Mesodermal cell (in vitro differentiated cells): ENCODE results near the gene YIPF5.

Experiments used
- H3K27ac ChIP-seq: 2 replicates; pipeline ENCODE4 v1.7.0; 2013; ENCODE audit warnings: mild to moderate bottlenecking, low read depth, low read length, moderate library complexity; ENCODE audit not compliant: severe bottlenecking
- H3K36me3 ChIP-seq: 2 replicates; pipeline ENCODE4 v1.7.1; 2013; ENCODE audit warnings: mild to moderate bottlenecking, low read length, moderate library complexity; ENCODE audit not compliant: control insufficient read depth, insufficient read depth
- H3K4me1 ChIP-seq: one replicate; pipeline ENCODE4 v1.7.1; 2013; ENCODE audit warnings: mild to moderate bottlenecking, low read length; ENCODE audit not compliant: insufficient read depth, control insufficient read depth, poor library complexity, severe bottlenecking
- H3K4me3 ChIP-seq: 2 replicates; pipeline ENCODE4 v1.7.0; 2013; ENCODE audit warnings: low read length, control low read depth, mild to moderate bottlenecking; ENCODE audit not compliant: insufficient read depth, poor library complexity, severe bottlenecking; ENCODE audit errors: extremely low read depth
- H3K9me3 ChIP-seq: 2 replicates; pipeline ENCODE4 v1.7.1; 2013; ENCODE audit warnings: mild to moderate bottlenecking, low read length, moderate library complexity; ENCODE audit not compliant: control insufficient read depth
- WGBS, 2 experiments: methylation state at CpG; one replicate each; pipeline ENCODE4 v1.1.5; 2013; ENCODE audit warnings: missing lambda C conversion rate in 2 of 2; ENCODE audit not compliant: insufficient coverage in 2 of 2; 5-methylcytosine and 5-hydroxymethylcytosine counted together

Gene YIPF5

DNA sequence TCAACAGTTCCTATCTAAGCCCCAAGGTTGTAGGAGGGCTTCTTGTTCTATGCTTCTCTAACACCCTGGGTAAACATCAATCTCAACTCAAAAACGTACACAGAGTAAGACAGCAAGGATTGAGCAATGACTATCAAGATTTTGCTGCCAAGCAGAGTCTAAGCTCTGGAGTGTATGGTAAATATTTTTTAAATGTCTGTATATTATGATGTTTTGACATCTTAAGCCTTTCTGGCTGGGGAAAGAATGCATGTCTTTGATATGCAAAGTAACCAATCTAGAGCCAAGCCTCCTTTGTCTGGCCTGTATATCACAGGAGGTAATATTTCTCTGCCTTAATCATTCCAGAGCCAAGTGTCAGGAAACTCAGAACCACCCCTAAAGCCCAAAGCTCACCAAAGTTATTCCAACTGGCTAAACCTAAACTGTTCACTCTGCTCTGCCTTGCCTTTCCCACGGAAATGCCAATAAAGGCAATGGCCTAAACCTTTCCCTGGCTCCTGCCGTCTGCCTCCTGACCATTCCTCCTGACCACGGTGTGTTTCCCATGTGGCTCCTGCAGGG lies 45.2 kb downstream of the YIPF5 start:
- Histone ChIP-seq H3K9me3 (no peaks in the 10 kb centered on the region), H3K27ac (no peak overlapping the region), H3K4me3 (no peak overlapping the region), H3K36me3 (no peaks in the 10 kb centered on the region), H3K4me1 (no peaks in the 10 kb centered on the region)
- WGBS, 2 experiments: 69 to 78% methylated on average over 3 to 4 of the region's 4 CpGs

- Histone ChIP-seq H3K27ac (no peak overlapping the region), H3K4me1 (no peaks in the 10 kb centered on the region), H3K9me3 (no peaks in the 10 kb centered on the region), H3K36me3 (no peaks in the 10 kb centered on the region), H3K4me3 (no peak overlapping the region)
- 67 to 71% methylated on average over 1 to 2 of the region's 3 CpGs for WGBS, 2 experiments
Measured at GRCh38 chr5:144122641-144123040, 47.8 kb downstream of the YIPF5 start.

DNA sequence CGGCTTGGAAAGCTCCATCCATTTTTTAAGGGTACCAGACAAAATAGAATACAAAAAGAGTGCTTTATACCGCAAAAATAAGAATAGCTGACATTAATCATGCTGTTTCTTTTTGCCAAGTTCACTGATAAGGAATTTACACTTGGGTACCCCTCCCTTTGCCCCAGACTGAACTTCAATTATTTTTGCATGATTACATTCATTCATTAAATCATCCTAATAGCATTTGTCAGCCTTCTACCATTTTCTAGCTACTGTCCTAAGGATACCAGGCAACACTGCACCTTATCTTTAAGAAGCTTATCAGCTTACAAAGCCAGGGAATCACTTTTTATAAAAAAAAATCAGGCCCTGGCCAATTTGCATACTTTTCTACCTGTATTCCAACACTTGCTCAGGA lies 48.4 kb downstream of the YIPF5 start:
- Histone ChIP-seq H3K9me3 (no peaks in the 10 kb centered on the region), H3K4me1 (no peaks in the 10 kb centered on the region), H3K36me3 (no peaks in the 10 kb centered on the region), H3K4me3 (no peak overlapping the region), H3K27ac (no peak overlapping the region)
- 91 to 100% methylated on average over 1 to 2 of the region's 2 CpGs for WGBS, 2 experiments

DNA sequence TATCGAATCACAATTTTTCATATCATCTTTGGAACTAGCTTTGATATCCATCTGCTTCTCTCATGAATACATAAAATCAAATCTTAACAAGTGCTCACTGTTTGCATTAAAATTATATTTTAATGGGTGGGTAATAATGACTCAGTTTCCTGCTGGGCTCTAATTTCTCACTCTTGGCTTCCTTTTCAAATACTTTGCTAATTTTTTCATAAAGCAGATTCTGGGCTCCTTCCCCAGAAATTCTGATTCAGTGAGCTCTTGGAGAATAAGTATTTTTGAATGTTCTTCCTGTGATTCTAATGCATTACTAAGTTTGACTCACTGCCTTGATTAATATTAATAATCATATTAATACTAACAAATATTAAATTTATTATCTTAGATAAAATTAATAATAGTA lies 48.9 kb downstream of the YIPF5 start:
- H3K36me3 ChIP-seq: no peaks in the 10 kb centered on the region
- 100% methylated on average over 1 of the region's 1 CpG for WGBS, 2 experiments
- H3K27ac ChIP-seq: no peak overlapping the region
- no peaks in the 10 kb centered on the region for H3K9me3 ChIP-seq
- no peaks in the 10 kb centered on the region for H3K4me1 ChIP-seq
- H3K4me3 ChIP-seq: no peak overlapping the region

DNA sequence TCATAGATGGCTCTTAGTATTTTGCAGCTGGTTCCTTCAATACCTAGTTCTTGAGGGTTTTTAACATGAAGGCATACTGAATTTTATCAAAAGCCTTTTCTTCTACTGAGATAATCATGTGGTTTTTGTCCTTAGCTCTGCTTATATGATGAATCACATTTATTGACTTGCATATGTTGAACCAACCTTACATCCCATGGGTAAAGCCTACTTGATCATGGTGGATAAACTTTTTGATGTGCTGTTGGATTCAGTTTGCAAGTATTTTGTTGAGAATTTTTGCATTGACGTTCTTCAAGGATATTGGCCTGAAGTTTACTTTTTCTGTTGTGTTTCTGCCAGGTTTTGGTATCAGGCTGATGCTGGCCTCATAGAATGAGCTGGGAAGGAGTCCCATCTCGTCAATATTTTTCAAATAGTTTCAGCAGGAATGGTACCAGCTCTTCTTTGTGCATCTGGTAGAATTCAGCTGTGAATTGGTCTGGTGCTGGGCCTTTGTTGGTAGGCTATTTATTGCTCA lies 49.7 kb downstream of the YIPF5 start:
- H3K9me3 ChIP-seq: no peaks in the 10 kb centered on the region
- no peak overlapping the region for H3K27ac ChIP-seq
- WGBS, 2 experiments: 87 to 100% methylated on average over 1 to 2 of the region's 2 CpGs
- H3K4me1 ChIP-seq: no peaks in the 10 kb centered on the region
- no peaks in the 10 kb centered on the region for H3K36me3 ChIP-seq
- no peak overlapping the region for H3K4me3 ChIP-seq

DNA sequence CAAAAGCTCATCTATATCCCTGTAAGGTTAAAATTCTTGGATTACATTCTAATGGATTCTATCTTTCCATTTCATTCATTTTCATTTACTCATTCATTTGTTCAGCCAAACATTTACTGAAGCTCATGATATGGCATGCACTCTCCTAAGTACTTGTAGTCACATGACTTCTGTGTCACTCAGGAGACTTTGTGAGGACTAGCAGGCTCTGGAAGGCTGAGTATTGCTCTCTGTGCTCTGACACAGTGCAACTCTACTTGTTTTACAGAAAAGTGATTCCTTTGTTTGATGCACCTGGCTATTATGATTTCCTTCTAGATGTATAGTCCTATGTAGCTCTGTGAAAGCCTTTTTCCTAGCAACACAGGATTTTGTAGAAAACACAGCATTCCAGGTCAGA lies 53.0 kb downstream of the YIPF5 start:
- Histone ChIP-seq H3K9me3 (no peaks in the 10 kb centered on the region), H3K4me1 (no peaks in the 10 kb centered on the region), H3K36me3 (no peaks in the 10 kb centered on the region), H3K4me3 (no peak overlapping the region), H3K27ac (no peak overlapping the region)

- Histone ChIP-seq H3K4me1 (no peaks in the 10 kb centered on the region), H3K4me3 (no peak overlapping the region), H3K9me3 (no peaks in the 10 kb centered on the region), H3K27ac (no peak overlapping the region), H3K36me3 (no peaks in the 10 kb centered on the region)
- WGBS, 2 experiments: no CpG with 5 or more reads among the region's 1 CpG
Measured at GRCh38 chr5:144114571-144114970, 55.9 kb downstream of the YIPF5 start.
